HUES64 (cell line): ENCODE data around the gene BRD4. TPM values are rescaled to one million over a fixed set of nuclear protein-coding genes. Genes with fewer than 3 reads are reported as not detected.

Source experiments
- H3K27ac ChIP-seq: 2 replicates; pipeline ENCODE4 v1.7.0; 2013; ENCODE audit warnings: low read depth, low read length, inconsistent platforms
- H3K27me3 ChIP-seq: 2 replicates; pipeline ENCODE4 v1.6.1; 2013; ENCODE audit warnings: mild to moderate bottlenecking, low read length; ENCODE audit not compliant: insufficient read depth
- H3K36me3 ChIP-seq: 2 replicates; pipeline ENCODE4 v1.6.1; 2013; ENCODE audit warnings: mild to moderate bottlenecking, low read length; ENCODE audit not compliant: insufficient read depth
- H3K4me1 ChIP-seq: 2 replicates; pipeline ENCODE4 v1.6.1; 2013; ENCODE audit warnings: mild to moderate bottlenecking, low read length, moderate library complexity; ENCODE audit not compliant: insufficient read depth
- H3K4me3 ChIP-seq: 2 replicates; pipeline ENCODE4 v1.5.1; 2013; ENCODE audit warnings: mild to moderate bottlenecking, low read length, moderate library complexity
- H3K9ac ChIP-seq: 2 replicates; pipeline ENCODE4 v1.6.1; 2013; ENCODE audit warnings: mild to moderate bottlenecking, low read depth, low read length
- H3K9me3 ChIP-seq: 2 replicates; pipeline ENCODE4 v1.6.1; 2013; ENCODE audit warnings: low read depth, low read length; ENCODE audit not compliant: insufficient read depth
- whole genome bisulfite sequencing: fragments of 150-250, 120-280 bp; methylation state at CpG from one replicate; pipeline ENCODE4 v1.1.7; 2013; ENCODE audit warnings: missing lambda C conversion rate; 5-methylcytosine and 5-hydroxymethylcytosine counted together
- polyA plus RNA-seq, 2 experiments: library from polyadenylated mRNA; stranded (reverse); fragments of 50-300 nt; gene quantifications; one replicate each; pipeline ENCODE4 v1.2.3, GENCODE V29; 2013

The BRD4 gene
- 65.7 TPM for polyA plus RNA-seq (2013, experiment 1 of 2)
- 72.3 TPM for polyA plus RNA-seq (2013, experiment 2 of 2)

DNA sequence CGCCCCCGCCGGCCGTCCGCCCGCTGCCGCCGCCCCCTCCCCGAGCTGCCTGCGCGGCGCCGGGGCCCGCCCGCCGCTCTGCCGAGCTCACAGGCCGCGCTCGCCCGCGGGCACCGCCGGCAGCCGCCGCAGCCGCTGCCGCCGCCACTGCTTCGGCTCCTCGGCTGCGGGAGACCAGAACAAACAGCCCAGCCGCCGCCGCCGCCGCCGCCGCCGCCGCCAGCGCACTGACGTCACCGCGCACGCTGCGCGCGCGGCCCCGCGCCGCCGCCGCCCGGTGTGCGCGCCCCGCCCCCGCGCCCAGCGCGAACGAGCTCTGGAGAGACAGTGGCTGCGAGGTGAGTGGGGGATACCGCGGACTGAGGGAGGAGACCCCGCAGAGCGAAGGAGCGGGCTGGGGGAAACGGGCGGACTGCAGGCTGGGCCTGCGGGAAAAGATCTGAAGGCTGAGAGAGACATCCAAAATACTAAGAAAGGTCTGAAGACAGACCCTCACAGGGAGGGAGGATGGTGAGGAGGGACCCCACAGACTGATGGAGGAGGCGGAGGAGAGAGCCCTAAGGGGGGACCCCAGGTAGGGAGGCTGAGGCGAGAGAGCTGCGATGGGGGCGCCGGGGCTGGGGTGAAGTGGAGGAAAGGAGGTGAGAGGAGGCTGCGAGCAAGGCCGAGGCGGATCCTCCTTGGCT lies at the start of gene BRD4:
Gene BRD4 (minus strand): TSS at position 229 of the 686 bp plus-strand sequence. CDS start 59,440 bp downstream, outside the sequence.
- peaks cover 11% of the 10 kb centered on the region for H3K4me1 ChIP-seq
- no peaks in the 10 kb centered on the region for H3K9me3 ChIP-seq
- no peaks in the 10 kb centered on the region for H3K36me3 ChIP-seq
- peak within 1 kb of the TSS; percentile 97 for H3K4me3 ChIP-seq
- peak within 1 kb of the TSS; percentile 95 for H3K9ac ChIP-seq
- no peaks in the 10 kb centered on the region for H3K27me3 ChIP-seq
- H3K27ac ChIP-seq = peak within 1 kb of the TSS; percentile 96
- WGBS = 4% methylated on average over 81 of the region's 81 CpGs

DNA sequence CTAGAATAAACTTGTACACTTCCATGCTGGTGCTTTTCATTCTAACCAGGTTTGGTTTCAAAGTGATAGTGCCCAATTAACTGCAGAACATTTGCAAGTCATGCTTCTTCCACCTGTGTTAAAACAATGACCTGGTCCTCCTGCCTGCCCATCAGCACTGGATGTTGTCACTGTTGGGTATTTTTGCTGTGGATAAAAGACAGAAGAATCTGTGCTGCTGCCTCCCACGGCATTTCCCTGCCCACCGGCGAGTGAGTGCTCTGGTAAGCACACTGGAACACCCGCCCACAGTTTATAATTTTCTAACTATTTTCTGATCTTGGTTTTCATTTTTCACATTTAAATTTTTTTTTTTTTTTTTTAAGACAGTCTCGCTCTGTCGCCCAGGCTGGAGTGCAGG lies 49.5 kb upstream of the BRD4 start:
- WGBS = 92% methylated on average over 6 of the region's 6 CpGs
- no peak overlapping the region for H3K9ac ChIP-seq
- H3K27me3 ChIP-seq = no peaks in the 10 kb centered on the region
- H3K36me3 ChIP-seq = peaks cover 18% of the 10 kb centered on the region
- peak overlapping the region; percentile 46; the same call in 1 of the 2 replicates for H3K27ac ChIP-seq
- H3K4me1 ChIP-seq = peaks cover 7% of the 10 kb centered on the region
- no peak overlapping the region for H3K4me3 ChIP-seq
- no peaks in the 10 kb centered on the region for H3K9me3 ChIP-seq

DNA sequence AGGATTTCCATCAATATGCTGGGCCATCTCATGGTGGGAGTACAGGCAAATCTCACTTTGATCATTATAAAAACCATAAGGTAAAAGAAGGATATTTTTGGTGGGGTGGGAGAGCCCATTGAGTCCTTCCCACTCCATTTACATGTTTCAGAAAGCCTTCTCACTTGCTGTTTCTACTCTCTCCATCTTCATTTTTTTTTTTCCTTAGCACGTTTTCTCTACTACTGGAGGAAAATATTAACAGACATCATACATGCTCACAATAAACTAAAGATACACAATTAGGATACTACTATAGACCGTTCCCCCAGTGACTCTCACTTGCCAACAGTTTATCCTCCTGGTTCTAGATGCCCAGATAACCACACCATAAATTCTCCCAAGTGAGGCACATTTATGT lies 49.1 kb upstream of the BRD4 start:
- H3K27me3 ChIP-seq = no peaks in the 10 kb centered on the region
- peaks cover 17% of the 10 kb centered on the region for H3K36me3 ChIP-seq
- no peak overlapping the region for H3K9ac ChIP-seq
- peak overlapping the region; percentile 46; the same call in 1 of the 2 replicates for H3K27ac ChIP-seq
- no peaks in the 10 kb centered on the region for H3K9me3 ChIP-seq
- 90% methylated on average over 2 of the region's 2 CpGs for WGBS
- peaks cover 7% of the 10 kb centered on the region for H3K4me1 ChIP-seq
- no peak overlapping the region for H3K4me3 ChIP-seq

DNA sequence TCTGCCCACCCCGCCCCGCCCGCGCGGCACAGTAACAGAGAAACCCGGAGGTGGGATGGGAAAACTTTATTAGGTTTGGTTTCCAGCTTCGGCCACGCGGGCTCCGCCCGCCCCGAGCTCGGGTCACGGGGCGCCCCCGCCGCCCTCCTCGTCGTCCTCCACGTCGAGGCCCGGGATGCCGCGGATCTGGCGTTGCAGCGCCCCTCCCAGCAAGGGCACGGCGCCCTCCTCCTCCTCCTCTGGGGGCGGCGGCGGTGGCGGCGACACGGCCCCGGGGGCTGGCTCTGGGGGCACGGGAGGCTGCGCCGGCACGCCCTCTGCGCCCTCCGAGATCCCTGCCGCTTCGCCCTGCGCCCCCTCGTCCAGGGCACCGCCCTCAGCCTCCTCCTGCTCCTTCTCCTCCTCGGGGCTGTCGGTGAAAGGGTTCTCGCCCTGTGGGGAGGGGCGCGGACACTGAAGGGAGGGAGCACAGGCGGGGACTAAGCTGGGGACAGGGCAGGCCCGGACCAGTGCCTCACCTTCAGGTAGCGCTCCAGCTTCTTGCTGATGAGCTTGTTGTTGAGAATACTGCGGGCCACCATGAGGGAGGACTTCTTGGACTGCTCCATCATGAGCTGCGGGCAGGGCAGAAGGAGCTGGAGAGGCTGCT lies 47.8 kb upstream of the BRD4 start:
- Histone ChIP-seq H3K36me3 (peaks cover 17% of the 10 kb centered on the region), H3K9ac (peak overlapping the region; percentile 70), H3K27ac (peak overlapping the region; percentile 88), H3K9me3 (no peaks in the 10 kb centered on the region), H3K4me3 (peak overlapping the region; percentile 99), H3K27me3 (no peaks in the 10 kb centered on the region), H3K4me1 (peaks cover 7% of the 10 kb centered on the region)
- WGBS = under 1% methylated on average over 56 of the region's 56 CpGs

DNA sequence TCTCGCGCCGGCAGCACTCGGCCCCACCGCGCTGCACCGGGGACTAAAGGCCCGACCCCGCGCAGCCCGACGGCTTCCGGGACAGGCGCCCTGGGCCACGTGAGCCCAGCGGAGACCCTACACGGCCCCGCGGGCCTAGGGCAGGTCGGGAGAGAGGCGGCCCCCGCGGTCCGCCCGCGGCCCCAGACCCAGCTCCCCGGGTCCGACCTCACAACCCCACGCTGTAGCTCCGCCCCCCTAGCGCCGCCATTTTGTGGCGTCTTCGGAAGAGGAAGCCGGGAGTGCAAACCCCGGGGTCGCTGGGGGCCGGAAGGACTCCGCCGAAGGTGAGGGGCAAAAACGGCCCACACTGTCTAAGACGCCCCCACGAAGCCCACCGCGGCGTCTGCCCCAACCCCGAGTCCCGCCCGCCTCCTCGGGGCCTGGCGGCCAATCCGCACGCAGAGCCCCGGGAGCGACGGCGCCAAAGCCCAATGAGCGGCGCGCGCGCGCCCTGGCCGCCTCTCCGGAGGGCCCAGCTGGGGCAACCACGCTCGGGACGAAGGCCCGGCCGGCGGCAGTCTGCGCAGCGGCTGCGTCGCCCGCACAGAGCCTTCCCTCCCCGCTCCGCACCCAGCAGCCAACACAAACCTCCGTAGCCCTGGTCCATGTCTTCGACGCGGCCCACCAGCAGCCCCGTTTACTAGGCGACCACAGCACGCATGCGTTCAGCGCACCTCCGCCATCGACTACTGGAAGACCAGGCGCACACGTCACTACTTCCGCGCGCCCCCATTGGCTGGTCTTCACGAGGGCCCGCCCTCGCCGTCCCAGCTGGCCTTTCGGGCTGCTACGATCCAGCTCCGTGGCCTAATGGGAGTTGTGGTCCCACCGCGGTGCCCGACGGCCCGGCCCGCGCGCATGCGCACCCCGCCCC lies 47.0 kb upstream of the BRD4 start, which contains the start of gene AKAP8:
Gene AKAP8 (minus strand): TSS at position 705 of the 916 bp plus-strand sequence. CDS start 56 bp downstream, at position 649.
- no peaks in the 10 kb centered on the region for H3K27me3 ChIP-seq
- no peaks in the 10 kb centered on the region for H3K9me3 ChIP-seq
- peaks cover 20% of the 10 kb centered on the region for H3K36me3 ChIP-seq
- WGBS = under 1% methylated on average over 111 of the region's 111 CpGs
- peak within 1 kb of the TSS; percentile 95 for H3K9ac ChIP-seq
- peak within 1 kb of the TSS; percentile 95 for H3K27ac ChIP-seq
- H3K4me3 ChIP-seq = peak within 1 kb of the TSS; percentile 99
- peaks cover 7% of the 10 kb centered on the region for H3K4me1 ChIP-seq

DNA sequence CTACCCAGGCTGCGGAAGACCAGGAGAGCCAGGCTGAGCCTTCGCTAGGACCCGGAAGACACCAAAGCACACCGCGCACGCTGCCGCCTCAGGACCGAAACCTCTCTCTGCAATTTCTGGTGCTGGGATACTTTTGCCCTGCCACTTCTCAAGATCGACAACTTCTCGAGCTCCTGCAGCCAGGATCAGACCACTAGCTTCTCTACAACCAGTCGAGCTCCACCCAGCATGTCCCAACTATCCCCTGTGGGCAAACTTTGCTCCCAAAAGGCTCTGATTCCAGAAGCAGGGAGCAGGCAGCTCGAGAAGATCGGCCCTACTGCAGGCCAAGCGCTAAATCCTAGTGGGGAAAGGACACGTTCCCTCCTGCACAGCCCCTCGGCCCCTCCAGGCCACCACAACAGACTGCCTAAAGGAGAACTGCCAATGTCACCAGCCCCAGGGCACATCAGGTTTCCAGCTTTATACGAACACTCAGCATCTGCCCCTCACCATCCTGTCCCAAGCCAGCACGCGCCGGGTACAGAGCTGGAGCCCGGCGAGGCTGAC lies 46.3 kb upstream of the BRD4 start:
- H3K9me3 ChIP-seq = no peaks in the 10 kb centered on the region
- H3K36me3 ChIP-seq = peaks cover 25% of the 10 kb centered on the region
- no peaks in the 10 kb centered on the region for H3K27me3 ChIP-seq
- peak overlapping the region; percentile 95 for H3K27ac ChIP-seq
- peak overlapping the region; percentile 99 for H3K4me3 ChIP-seq
- WGBS = under 1% methylated on average over 22 of the region's 22 CpGs
- H3K9ac ChIP-seq = peak overlapping the region; percentile 95
- peaks cover 7% of the 10 kb centered on the region for H3K4me1 ChIP-seq

DNA sequence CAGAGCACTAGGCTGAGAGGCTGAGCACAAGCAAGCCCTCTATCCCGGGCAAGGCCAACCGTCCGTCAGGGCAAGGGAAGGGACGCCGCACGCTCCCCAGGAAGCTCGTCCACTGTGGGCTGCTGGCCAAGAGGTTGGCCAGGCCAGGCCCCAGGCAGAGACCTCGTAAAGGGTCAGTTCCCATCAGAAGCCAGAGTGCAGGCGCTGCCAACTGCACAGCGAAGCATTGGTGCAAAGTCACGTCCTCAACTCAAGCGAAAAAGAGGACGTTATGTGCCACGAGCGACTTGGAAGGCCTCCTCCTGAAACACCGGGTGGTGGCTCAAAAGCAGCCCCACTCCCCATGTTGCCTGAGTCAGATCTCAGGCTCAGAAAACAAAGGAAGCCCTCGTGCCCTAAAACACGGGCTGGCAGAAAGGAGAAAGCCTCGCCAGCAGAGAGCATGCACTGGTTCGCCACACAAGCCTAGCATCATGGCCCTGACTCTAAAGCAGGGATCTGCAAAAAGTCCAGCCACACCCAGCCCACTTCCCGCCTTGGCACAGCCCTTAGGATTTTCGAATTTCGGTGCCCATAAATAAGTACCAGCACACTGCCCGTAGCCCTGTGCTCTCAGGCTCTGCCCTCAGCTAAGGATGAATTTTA lies 42.6 kb upstream of the BRD4 start:
- Histone ChIP-seq H3K27me3 (no peaks in the 10 kb centered on the region), H3K36me3 (peaks cover 38% of the 10 kb centered on the region), H3K4me1 (no peaks in the 10 kb centered on the region), H3K27ac (no peak overlapping the region), H3K9ac (no peak overlapping the region), H3K9me3 (no peaks in the 10 kb centered on the region), H3K4me3 (no peak overlapping the region)
- WGBS = 95% methylated on average over 24 of the region's 24 CpGs

DNA sequence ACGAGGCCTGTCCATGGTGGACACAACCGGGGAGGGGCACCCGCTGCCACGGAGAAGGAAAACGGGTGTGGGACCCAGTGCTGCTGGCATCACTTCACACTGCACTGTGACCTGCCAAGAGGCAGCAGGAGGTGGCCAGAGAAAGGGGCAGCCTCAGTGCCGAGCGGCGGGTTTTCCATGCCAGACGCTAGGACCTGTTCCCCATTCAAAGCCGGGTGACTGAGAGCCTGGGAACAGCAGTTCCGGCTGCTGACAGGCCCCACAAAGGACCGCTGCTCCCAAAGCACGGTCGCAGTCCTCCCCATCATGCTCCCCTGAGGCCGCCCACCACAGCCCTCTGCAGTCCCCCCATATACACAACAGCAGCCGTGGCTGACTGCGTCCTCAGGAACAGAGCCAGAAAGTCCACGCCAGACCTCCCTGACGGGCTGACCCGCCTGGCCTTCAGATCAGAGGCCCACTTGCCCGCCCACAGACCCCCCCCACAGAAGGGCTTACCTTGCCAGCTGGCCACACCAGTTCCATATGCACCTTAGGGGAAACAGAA lies 41.8 kb upstream of the BRD4 start:
- Histone ChIP-seq H3K27ac (no peak overlapping the region), H3K4me3 (no peak overlapping the region), H3K9me3 (no peaks in the 10 kb centered on the region), H3K36me3 (peaks cover 46% of the 10 kb centered on the region), H3K27me3 (no peaks in the 10 kb centered on the region), H3K9ac (no peak overlapping the region), H3K4me1 (no peaks in the 10 kb centered on the region)
- WGBS = 90% methylated on average over 21 of the region's 21 CpGs

DNA sequence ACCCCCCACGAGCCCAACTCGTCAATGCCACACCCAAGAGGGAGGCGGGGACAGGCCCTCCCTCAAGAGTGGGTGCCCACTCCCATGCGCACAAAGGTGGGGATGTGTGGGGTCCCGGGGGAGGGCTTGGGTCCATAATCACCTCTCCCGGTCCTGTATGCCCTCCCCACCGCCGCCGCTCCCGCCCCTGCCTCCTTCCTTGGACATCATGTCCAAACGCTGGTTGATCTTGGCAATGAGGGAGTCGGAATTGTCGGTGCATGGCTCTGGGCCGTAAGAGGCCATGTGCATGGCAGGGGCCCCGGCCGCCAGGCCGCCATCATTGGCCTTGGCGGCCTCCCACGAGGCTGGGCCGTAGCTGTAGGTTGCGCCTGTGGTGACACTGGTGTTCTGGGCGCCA lies 41.3 kb upstream of the BRD4 start:
- 96% methylated on average over 22 of the region's 22 CpGs for WGBS
- Histone ChIP-seq H3K36me3 (peaks cover 51% of the 10 kb centered on the region), H3K27ac (no peak overlapping the region), H3K9me3 (no peaks in the 10 kb centered on the region), H3K27me3 (no peaks in the 10 kb centered on the region), H3K4me3 (no peak overlapping the region), H3K4me1 (no peaks in the 10 kb centered on the region), H3K9ac (no peak overlapping the region)

DNA sequence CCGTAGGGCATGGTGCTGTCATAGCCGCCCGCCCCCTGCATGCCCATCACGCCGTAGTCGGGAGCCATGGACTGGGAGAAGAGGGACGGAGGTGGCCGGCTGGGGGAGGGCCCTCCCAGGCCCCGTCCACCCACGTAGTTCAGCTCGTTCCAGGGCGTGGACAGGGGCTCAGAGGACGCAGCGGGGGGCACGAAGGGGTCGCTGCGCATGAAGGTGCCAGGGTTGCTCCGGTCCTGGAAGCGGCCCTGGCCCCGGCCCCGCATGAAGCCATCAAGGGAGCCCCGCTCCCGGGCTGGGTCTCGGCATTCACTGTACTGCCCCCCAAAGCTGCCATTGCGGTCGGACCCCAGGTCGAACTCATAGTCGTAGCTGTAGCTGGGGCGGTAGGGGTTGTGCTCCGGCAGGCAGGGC lies 40.6 kb upstream of the BRD4 start:
- Histone ChIP-seq H3K4me1 (no peaks in the 10 kb centered on the region), H3K4me3 (no peak overlapping the region), H3K27ac (no peak overlapping the region), H3K9me3 (no peaks in the 10 kb centered on the region), H3K27me3 (no peaks in the 10 kb centered on the region), H3K36me3 (peaks cover 59% of the 10 kb centered on the region), H3K9ac (no peak overlapping the region)
- WGBS = 96% methylated on average over 30 of the region's 30 CpGs
